22Rv1 (cell line): ENCODE data around the gene NRP2.

ENCODE experiments used
- ZFX ChIP-seq: fragments of 450-650 bp; IDR thresholded peaks from 2 replicates; pipeline ENCODE4 v1.6.1; 2017; ENCODE audit warnings: antibody characterized with exemption, borderline replicate concordance
- TF ChIP-seq, protein P1 (sequence below): fragments of 450-650 bp; IDR thresholded peaks from 2 replicates; pipeline ENCODE4 v1.5.1; 2017; ENCODE audit warnings: mild to moderate bottlenecking

DNA sequence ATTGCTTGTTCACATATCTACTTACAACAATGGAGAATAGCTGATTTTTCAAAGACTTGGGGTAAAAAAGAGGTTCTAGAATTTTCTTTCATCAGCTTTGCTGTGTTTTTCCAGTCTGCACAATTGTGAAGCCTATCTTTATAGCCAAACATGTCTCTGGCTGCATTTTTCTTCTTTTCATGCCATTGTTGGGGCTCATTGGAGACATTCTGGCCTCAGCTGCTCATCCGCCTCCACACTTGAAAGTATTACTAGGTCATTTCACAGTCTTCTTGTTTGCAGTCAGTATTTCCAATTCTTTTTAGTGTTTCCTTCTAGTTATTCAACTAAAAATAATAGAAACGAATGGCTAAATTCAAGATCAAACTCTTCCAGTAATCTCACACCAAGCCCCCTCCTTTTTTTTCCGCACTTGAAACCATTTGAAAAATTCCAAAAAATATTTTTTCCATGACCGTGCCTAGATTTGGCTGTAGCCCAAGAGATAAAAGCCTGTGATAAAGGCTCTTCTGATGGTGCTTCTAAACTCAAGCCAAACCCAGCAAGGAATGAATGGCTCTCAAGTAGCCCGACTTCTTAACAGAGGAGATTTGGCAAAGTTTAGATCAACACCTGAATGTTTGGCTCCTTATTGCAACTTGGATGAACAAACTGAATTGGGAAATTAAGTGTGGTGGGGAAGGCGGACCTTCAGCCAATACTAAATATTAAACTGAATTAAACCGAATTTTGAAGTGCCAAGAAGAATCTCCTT is 103.4 kb downstream of the NRP2 start:
- TF ChIP-seq, protein P1, sequence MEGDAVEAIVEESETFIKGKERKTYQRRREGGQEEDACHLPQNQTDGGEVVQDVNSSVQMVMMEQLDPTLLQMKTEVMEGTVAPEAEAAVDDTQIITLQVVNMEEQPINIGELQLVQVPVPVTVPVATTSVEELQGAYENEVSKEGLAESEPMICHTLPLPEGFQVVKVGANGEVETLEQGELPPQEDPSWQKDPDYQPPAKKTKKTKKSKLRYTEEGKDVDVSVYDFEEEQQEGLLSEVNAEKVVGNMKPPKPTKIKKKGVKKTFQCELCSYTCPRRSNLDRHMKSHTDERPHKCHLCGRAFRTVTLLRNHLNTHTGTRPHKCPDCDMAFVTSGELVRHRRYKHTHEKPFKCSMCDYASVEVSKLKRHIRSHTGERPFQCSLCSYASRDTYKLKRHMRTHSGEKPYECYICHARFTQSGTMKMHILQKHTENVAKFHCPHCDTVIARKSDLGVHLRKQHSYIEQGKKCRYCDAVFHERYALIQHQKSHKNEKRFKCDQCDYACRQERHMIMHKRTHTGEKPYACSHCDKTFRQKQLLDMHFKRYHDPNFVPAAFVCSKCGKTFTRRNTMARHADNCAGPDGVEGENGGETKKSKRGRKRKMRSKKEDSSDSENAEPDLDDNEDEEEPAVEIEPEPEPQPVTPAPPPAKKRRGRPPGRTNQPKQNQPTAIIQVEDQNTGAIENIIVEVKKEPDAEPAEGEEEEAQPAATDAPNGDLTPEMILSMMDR = no peak
- no peak for TF ChIP-seq ZFX
